ENCODE results near the gene TEX36.

Gene TEX36

GRCh38 chr10:125646311-125646710 lies 36.7 kb downstream of the TEX36 start:
- H3K4me3 ChIP-seq (ENCODE audit: low read depth, low read length) = no peak overlapping the region
- TF ChIP-seq POLR2A (IDR thresholded peaks at IDR 0.05; ENCODE audit: extremely low read depth, insufficient read length) (no peak), MYC (IDR thresholded peaks at IDR 0.05; ENCODE audit: low read depth, low read length) (no peak), CTCF (IDR thresholded peaks at IDR 0.05; ENCODE audit: low read depth, low read length) (no peak), MAX (IDR thresholded peaks at IDR 0.05; ENCODE audit: low read depth, low read length) (no peak)
- no peak for DNase-seq (ENCODE audit: low read depth)

GRCh38 chr10:125641398-125641797 lies 41.6 kb downstream of the TEX36 start:
- TF ChIP-seq MYC (IDR thresholded peaks at IDR 0.05; ENCODE audit: low read depth, low read length) (no peak), CTCF (IDR thresholded peaks at IDR 0.05; ENCODE audit: low read depth, low read length) (no peak), MAX (IDR thresholded peaks at IDR 0.05; ENCODE audit: low read depth, low read length) (no peak), POLR2A (IDR thresholded peaks at IDR 0.05; ENCODE audit: extremely low read depth, insufficient read length) (no peak)
- no peak overlapping the region for H3K4me3 ChIP-seq (ENCODE audit: low read depth, low read length)
- DNase-seq (ENCODE audit: low read depth) = no peak

GRCh38 chr10:125640653-125641052 lies 42.3 kb downstream of the TEX36 start:
- no peak for DNase-seq (ENCODE audit: low read depth)
- TF ChIP-seq MYC (IDR thresholded peaks at IDR 0.05; ENCODE audit: low read depth, low read length) = no peak
- TF ChIP-seq MAX (IDR thresholded peaks at IDR 0.05; ENCODE audit: low read depth, low read length) = no peak
- TF ChIP-seq CTCF (IDR thresholded peaks at IDR 0.05; ENCODE audit: low read depth, low read length) = no peak
- TF ChIP-seq POLR2A (IDR thresholded peaks at IDR 0.05; ENCODE audit: extremely low read depth, insufficient read length) = no peak
- no peak overlapping the region for H3K4me3 ChIP-seq (ENCODE audit: low read depth, low read length)

GRCh38 chr10:125639846-125640245 lies 43.1 kb downstream of the TEX36 start:
- no peak overlapping the region for H3K4me3 ChIP-seq (ENCODE audit: low read depth, low read length)
- TF ChIP-seq CTCF (IDR thresholded peaks at IDR 0.05; ENCODE audit: low read depth, low read length) (no peak), MYC (IDR thresholded peaks at IDR 0.05; ENCODE audit: low read depth, low read length) (no peak), MAX (IDR thresholded peaks at IDR 0.05; ENCODE audit: low read depth, low read length) (no peak), POLR2A (IDR thresholded peaks at IDR 0.05; ENCODE audit: extremely low read depth, insufficient read length) (no peak)
- no peak for DNase-seq (ENCODE audit: low read depth)

- H3K4me3 ChIP-seq (ENCODE audit: low read depth, low read length) = no peak overlapping the region
- TF ChIP-seq MYC (IDR thresholded peaks at IDR 0.05; ENCODE audit: low read depth, low read length) (no peak), POLR2A (IDR thresholded peaks at IDR 0.05; ENCODE audit: extremely low read depth, insufficient read length) (no peak), CTCF (IDR thresholded peaks at IDR 0.05; ENCODE audit: low read depth, low read length) (no peak), MAX (IDR thresholded peaks at IDR 0.05; ENCODE audit: low read depth, low read length) (no peak)
- no peak for DNase-seq (ENCODE audit: low read depth)
These were observed 44.4 kb downstream of the TEX36 start for GRCh38 chr10:125638555-125638954.

GRCh38 chr10:125637496-125637895 lies 45.5 kb downstream of the TEX36 start:
- DNase-seq (ENCODE audit: low read depth) = no peak
- no peak overlapping the region for H3K4me3 ChIP-seq (ENCODE audit: low read depth, low read length)
- no peak for TF ChIP-seq CTCF (IDR thresholded peaks at IDR 0.05; ENCODE audit: low read depth, low read length)
- no peak for TF ChIP-seq MYC (IDR thresholded peaks at IDR 0.05; ENCODE audit: low read depth, low read length)
- no peak for TF ChIP-seq POLR2A (IDR thresholded peaks at IDR 0.05; ENCODE audit: extremely low read depth, insufficient read length)
- TF ChIP-seq MAX (IDR thresholded peaks at IDR 0.05; ENCODE audit: low read depth, low read length) = no peak
